ENCODE results near the gene NHERF1. TPM values are rescaled to one million over a fixed set of nuclear protein-coding genes. Genes with fewer than 3 reads are reported as not detected.

Gene NHERF1
- total and polyA plus RNA-seq, 2 of the 13 experiments (the other 11 are each of a cell fraction or from before 2014, with no cell fraction given): 169 to 269 TPM

- peak; percentile 87 to 90 for TF ChIP-seq HMGXB4 (CRISPR knock-in tag; IDR thresholded peaks at IDR 0.05; ENCODE audit: borderline replicate concordance in 1 of 2, low read depth in 1 of 2)
- TF ChIP-seq THYN1 (CRISPR knock-in tag; IDR thresholded peaks at IDR 0.05; ENCODE audit: borderline replicate concordance, low read depth): no peak
- TF ChIP-seq ZNF564 (CRISPR knock-in tag; IDR thresholded peaks at IDR 0.05): peak; percentile 93
- no peak for TF ChIP-seq GATAD2A (CRISPR knock-in tag; IDR thresholded peaks at IDR 0.05)
- peak; percentile 98 for TF ChIP-seq ZNF274 (CRISPR knock-in tag; IDR thresholded peaks at IDR 0.05)
- no peak; the same call in 1 of the 2 replicates for TF ChIP-seq TBX3 (IDR thresholded peaks at IDR 0.05; ENCODE audit: borderline replicate concordance)
- TF ChIP-seq DMAP1 (CRISPR knock-in tag; IDR thresholded peaks at IDR 0.05): peak; percentile 65
- TF ChIP-seq ZZZ3 (CRISPR knock-in tag; IDR thresholded peaks at IDR 0.05; ENCODE audit: borderline replicate concordance): peak; percentile 47; the same call in 1 of the 2 replicates
- no peak for TF ChIP-seq PCBP2 (optimal IDR thresholded peaks at IDR 0.05; ENCODE audit: low read depth, low read length, poor library complexity, severe bottlenecking)
- TF ChIP-seq, protein P1, sequence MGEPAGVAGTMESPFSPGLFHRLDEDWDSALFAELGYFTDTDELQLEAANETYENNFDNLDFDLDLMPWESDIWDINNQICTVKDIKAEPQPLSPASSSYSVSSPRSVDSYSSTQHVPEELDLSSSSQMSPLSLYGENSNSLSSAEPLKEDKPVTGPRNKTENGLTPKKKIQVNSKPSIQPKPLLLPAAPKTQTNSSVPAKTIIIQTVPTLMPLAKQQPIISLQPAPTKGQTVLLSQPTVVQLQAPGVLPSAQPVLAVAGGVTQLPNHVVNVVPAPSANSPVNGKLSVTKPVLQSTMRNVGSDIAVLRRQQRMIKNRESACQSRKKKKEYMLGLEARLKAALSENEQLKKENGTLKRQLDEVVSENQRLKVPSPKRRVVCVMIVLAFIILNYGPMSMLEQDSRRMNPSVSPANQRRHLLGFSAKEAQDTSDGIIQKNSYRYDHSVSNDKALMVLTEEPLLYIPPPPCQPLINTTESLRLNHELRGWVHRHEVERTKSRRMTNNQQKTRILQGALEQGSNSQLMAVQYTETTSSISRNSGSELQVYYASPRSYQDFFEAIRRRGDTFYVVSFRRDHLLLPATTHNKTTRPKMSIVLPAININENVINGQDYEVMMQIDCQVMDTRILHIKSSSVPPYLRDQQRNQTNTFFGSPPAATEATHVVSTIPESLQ (CRISPR knock-in tag; conservative IDR thresholded peaks at IDR 0.05): 0 out of 2 replicates have a peak, but pooled peaks have one; percentile 50
- TF ChIP-seq ZFP41 (CRISPR knock-in tag; IDR thresholded peaks at IDR 0.05; ENCODE audit: borderline replicate concordance): peak; percentile 48; the same call in 1 of the 2 replicates
- 0 out of 2 replicates have a peak, but pooled peaks have one; percentile 68 for TF ChIP-seq ATF5 (CRISPR knock-in tag; IDR thresholded peaks at IDR 0.05; ENCODE audit: low read depth)
- peak; percentile 88 for TF ChIP-seq ZNF451 (CRISPR knock-in tag; IDR thresholded peaks at IDR 0.05)
- TF ChIP-seq SIX1 (CRISPR knock-in tag; IDR thresholded peaks at IDR 0.05; ENCODE audit: borderline replicate concordance): peak; percentile 38; the same call in 1 of the 2 replicates
- TF ChIP-seq MBD4 (IDR thresholded peaks at IDR 0.05; ENCODE audit: borderline replicate concordance, low read length): no peak
- peak; percentile 82 for TF ChIP-seq ZNF768 (CRISPR knock-in tag; IDR thresholded peaks at IDR 0.05)
- TF ChIP-seq ZIK1 (CRISPR knock-in tag; IDR thresholded peaks at IDR 0.05; ENCODE audit: borderline replicate concordance, low read depth): peak; percentile 56; the same call in 1 of the 2 replicates
- TF ChIP-seq HHEX (CRISPR knock-in tag; IDR thresholded peaks at IDR 0.05): no peak
Measured at GRCh38 chr17:74748529-74749278, at the start of gene NHERF1 (continued).
